BLaER1 treated with 17β-estradiol and CSF1 and Interleukin-3, amounts not matched to agents 10 nM and 100 nM (cell line): ENCODE results near the gene ANKMY1.
A peak's percentile ranks its signal among the peaks of the same experiment; 100 is the strongest.

Experiments
- H3K27ac ChIP-seq, 11 experiments: shearing (Covaris generic); formaldehyde crosslinking; 2 replicates each; pipeline ENCODE4 v1.8.1; 2022
- H3K27me3 ChIP-seq, 11 experiments: shearing (Covaris generic); formaldehyde crosslinking; 2 replicates each; pipeline ENCODE4 v1.8.1; 2022
- H3K36me3 ChIP-seq, 11 experiments: shearing (Covaris generic); formaldehyde crosslinking; 2 replicates each; pipeline ENCODE4 v1.8.1; 2022
- H3K4me1 ChIP-seq, 10 experiments: shearing (Covaris generic); formaldehyde crosslinking; 2 replicates each; pipeline ENCODE4 v1.8.1; 2022
- H3K4me2 ChIP-seq, 11 experiments: shearing (Covaris generic); formaldehyde crosslinking; 2 replicates each; pipeline ENCODE4 v1.8.1; 2022
- H3K4me3 ChIP-seq, 10 experiments: shearing (Covaris generic); formaldehyde crosslinking; 2 replicates each; pipeline ENCODE4 v1.8.1; 2022
- H3K9ac ChIP-seq, 11 experiments: shearing (Covaris generic); formaldehyde crosslinking; 2 replicates each; pipeline ENCODE4 v1.8.1; 2022
- H3K9me3 ChIP-seq, 11 experiments: shearing (Covaris generic); formaldehyde crosslinking; replicated peaks in 1 of 11; 2 replicates each; pipeline ENCODE4 v1.8.1; 2022
- H4K20me1 ChIP-seq, 11 experiments: shearing (Covaris generic); formaldehyde crosslinking; 2 replicates each; pipeline ENCODE4 v1.8.1; 2022
- Cebpa-rat ChIP-seq, 11 experiments: shearing (Covaris generic); IDR thresholded peaks; 2 replicates each; pipeline ENCODE4 v1.8.1; 2022

ANKMY1 gene

DNA sequence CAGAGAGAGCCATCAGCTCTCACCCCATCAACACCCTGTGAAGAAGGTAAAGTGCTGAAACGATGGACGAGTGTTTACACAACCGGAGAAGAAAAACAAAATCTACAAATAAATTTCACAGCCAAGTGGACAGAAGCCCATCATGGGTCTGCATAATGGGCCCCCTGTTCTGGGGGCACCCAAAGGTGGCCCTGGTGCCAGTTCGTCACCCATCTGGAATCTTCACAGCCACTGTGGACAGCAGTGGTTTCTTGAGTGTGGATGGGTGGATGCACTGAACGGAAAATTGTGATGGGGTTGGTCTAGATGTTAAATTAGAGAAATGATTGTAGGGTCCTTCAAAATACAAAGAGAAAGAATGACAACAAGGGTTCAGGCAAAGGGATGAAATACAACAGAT, 38.8 kb downstream of the ANKMY1 start:
- Histone ChIP-seq H4K20me1 (peaks cover 0 to 16% (median 0%) of the 10 kb centered on the region in 11 experiments; a peak in 8 of 22 replicates), H3K9ac (no peak overlapping the region), H3K4me2 (no peak overlapping the region), H3K9me3 (peaks cover 26 to 51% (median 38%) of the 10 kb centered on the region in 11 experiments), H3K27ac (no peak overlapping the region), H3K4me1 (peaks cover 8 to 12% (median 10%) of the 10 kb centered on the region in 10 experiments), H3K27me3 (no peaks in the 10 kb centered on the region), H3K36me3 (peaks cover 37 to 75% (median 69%) of the 10 kb centered on the region in 11 experiments), H3K4me3 (no peak overlapping the region)
- no peak for TF ChIP-seq Cebpa-rat (IDR thresholded peaks at IDR 0.05)

DNA sequence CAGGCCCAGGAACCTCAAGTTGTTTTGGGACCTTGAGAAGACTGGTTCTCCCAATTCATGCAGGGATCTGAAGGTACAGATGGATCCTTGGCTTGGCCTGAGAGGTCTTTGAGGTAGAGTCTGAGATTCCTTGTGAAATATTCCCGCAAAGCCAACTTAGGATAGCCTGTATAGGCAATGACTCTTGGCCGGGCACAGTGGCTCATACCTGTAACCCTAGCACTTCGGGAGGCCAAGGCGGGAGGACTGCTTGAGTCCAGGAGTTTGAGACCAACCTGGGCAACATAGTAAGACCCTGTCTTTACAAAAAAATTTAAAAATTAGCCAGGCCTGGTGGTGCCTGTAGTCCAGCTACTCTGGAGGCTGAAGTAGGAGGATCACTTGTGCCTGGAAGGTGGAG, 40.4 kb downstream of the ANKMY1 start:
- peaks cover 21 to 71% (median 65%) of the 10 kb centered on the region in 11 experiments for H3K36me3 ChIP-seq
- H3K9me3 ChIP-seq, result peaks cover 10 to 34% (median 22%) of the 10 kb centered on the region in 11 experiments
- peaks cover 10 to 19% (median 16%) of the 10 kb centered on the region in 10 experiments for H3K4me1 ChIP-seq
- peaks cover 0 to 32% (median 13%) of the 10 kb centered on the region in 11 experiments; a peak in 13 of 22 replicates for H4K20me1 ChIP-seq
- H3K27ac ChIP-seq, result no peak overlapping the region
- H3K9ac ChIP-seq, result no peak overlapping the region
- no peak for TF ChIP-seq Cebpa-rat (IDR thresholded peaks at IDR 0.05)
- H3K4me2 ChIP-seq, result no peak overlapping the region
- H3K27me3 ChIP-seq, result no peaks in the 10 kb centered on the region
- H3K4me3 ChIP-seq, result no peak overlapping the region

- Histone ChIP-seq H3K27me3 (no peaks in the 10 kb centered on the region), H4K20me1 (peaks cover 0 to 35% (median 13%) of the 10 kb centered on the region in 11 experiments; a peak in 13 of 22 replicates), H3K4me3 (no peak overlapping the region), H3K36me3 (peaks cover 20 to 66% (median 60%) of the 10 kb centered on the region in 11 experiments), H3K4me1 (peaks cover 10 to 19% (median 16%) of the 10 kb centered on the region in 10 experiments), H3K4me2 (peak overlapping the region; percentile 8 to 75 (median 42); a peak in 16 of 22 replicates), H3K9me3 (peaks cover 0 to 15% (median 3%) of the 10 kb centered on the region in 11 experiments; a peak in 9 of 22 replicates), H3K27ac (peak overlapping the region in 7 of 11 experiments; percentile 4 to 72 (median 19); a peak in 8 of 22 replicates), H3K9ac (peak overlapping the region in 3 of 11 experiments; percentile 28 to 50 (median 46); a peak in 4 of 22 replicates)
- no peak for TF ChIP-seq Cebpa-rat (IDR thresholded peaks at IDR 0.05)
These were observed 43.2 kb downstream of the ANKMY1 start for GRCh38 chr2:240514631-240515030.

DNA sequence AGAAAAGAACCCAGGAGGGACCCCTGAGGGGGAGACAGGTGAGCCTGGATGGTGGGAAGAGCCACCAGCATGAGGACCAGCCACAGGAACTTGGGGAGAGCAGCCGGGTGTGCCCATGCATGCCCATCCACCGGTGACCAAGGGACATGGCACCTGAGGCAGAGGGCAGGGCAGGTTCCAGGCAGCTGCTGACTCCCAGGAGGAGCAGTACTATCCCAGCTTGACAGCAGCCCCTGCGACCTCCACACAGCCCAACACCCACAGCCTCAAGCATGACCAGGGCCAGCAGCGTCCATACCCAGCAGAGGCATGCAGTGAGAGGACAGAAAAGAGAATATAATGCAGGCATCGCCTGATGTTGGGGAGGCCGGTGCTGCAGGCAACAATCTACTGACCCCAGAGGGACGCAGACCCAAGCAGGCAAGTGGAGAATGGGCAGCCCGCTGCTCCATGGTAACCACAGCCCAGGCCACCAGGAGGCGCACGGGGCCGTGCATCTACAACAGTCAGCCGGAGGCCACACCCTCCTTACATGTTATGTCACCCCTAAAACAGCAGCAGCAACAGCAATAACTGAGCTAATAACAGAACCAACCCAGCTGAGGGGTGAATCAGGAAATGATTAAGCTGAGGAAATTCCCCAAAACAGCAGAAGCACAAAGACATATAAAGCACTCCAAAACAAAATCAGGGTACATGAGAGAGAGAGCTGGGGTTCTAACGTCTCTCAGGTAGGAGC, 44.1 kb downstream of the ANKMY1 start:
- H3K9ac ChIP-seq, result peak overlapping the region in 5 of 11 experiments; percentile 14 to 50 (median 28); a peak in 7 of 22 replicates
- peaks cover 0 to 6% (median 0%) of the 10 kb centered on the region in 11 experiments; a peak in 5 of 22 replicates for H3K9me3 ChIP-seq
- H3K4me3 ChIP-seq, result no peak overlapping the region
- no peaks in the 10 kb centered on the region for H3K27me3 ChIP-seq
- H3K4me1 ChIP-seq, result peaks cover 10 to 19% (median 16%) of the 10 kb centered on the region in 10 experiments
- H3K36me3 ChIP-seq, result peaks cover 24 to 66% (median 59%) of the 10 kb centered on the region in 11 experiments
- H4K20me1 ChIP-seq, result peaks cover 0 to 35% (median 13%) of the 10 kb centered on the region in 11 experiments; a peak in 13 of 22 replicates
- H3K4me2 ChIP-seq, result peak overlapping the region; percentile 8 to 75 (median 42); a peak in 20 of 22 replicates
- H3K27ac ChIP-seq, result peak overlapping the region in 6 of 11 experiments; percentile 19 to 72 (median 52); a peak in 10 of 22 replicates
- no peak for TF ChIP-seq Cebpa-rat (IDR thresholded peaks at IDR 0.05)

- TF ChIP-seq Cebpa-rat (IDR thresholded peaks at IDR 0.05), result no peak
- Histone ChIP-seq H3K9me3 (no peaks in the 10 kb centered on the region), H4K20me1 (peaks cover 0 to 36% (median 13%) of the 10 kb centered on the region in 11 experiments; a peak in 13 of 22 replicates), H3K9ac (peak overlapping the region in 4 of 11 experiments; percentile 8 to 34 (median 16); a peak in 4 of 22 replicates), H3K4me1 (peaks cover 10 to 19% (median 16%) of the 10 kb centered on the region in 10 experiments), H3K36me3 (peaks cover 24 to 66% (median 57%) of the 10 kb centered on the region in 11 experiments), H3K4me3 (no peak overlapping the region), H3K27ac (peak overlapping the region in 4 of 11 experiments; percentile 4 to 72 (median 22); a peak in 3 of 22 replicates), H3K4me2 (peak overlapping the region in 1 of 11 experiments; percentile 75; a peak in 1 of 22 replicates), H3K27me3 (no peaks in the 10 kb centered on the region)
These were observed 44.9 kb downstream of the ANKMY1 start for GRCh38 chr2:240512666-240513535.

DNA sequence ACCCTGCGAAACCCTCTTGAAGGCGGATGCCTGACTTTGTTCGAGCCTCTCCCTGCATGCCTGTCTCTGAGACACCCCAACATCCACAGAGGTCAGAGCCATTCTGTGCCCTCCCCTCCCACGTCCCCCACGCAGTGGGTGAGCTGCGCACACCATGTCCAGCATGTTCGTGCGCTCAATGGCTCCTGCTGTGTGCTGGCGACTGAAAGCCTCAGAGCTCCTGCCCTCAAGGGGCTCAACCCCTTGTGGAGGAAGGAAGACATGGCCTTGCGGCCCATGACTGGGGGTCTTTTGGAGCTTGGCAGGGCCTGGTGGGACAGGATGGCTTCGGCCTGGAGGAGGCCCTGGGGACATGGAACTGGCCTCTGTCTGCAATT, 45.7 kb downstream of the ANKMY1 start:
- TF ChIP-seq Cebpa-rat (IDR thresholded peaks at IDR 0.05), result no peak
- no peak overlapping the region for H3K4me2 ChIP-seq
- H3K4me1 ChIP-seq, result peaks cover 10 to 19% (median 16%) of the 10 kb centered on the region in 10 experiments

GRCh38 chr2:240511351-240512108, 46.3 kb downstream of the ANKMY1 start:
- Histone ChIP-seq H3K27me3 (no peaks in the 10 kb centered on the region), H3K4me2 (no peak overlapping the region), H3K9ac (no peak overlapping the region), H3K36me3 (peaks cover 24 to 63% (median 52%) of the 10 kb centered on the region in 11 experiments), H3K27ac (no peak overlapping the region), H3K4me3 (no peak overlapping the region), H3K4me1 (peaks cover 10 to 19% (median 16%) of the 10 kb centered on the region in 10 experiments), H4K20me1 (peaks cover 0 to 40% (median 13%) of the 10 kb centered on the region in 11 experiments; a peak in 13 of 22 replicates), H3K9me3 (no peaks in the 10 kb centered on the region)
- TF ChIP-seq Cebpa-rat (IDR thresholded peaks at IDR 0.05), result no peak

More for the DNA sequence above, 45.7 kb downstream of the ANKMY1 start:
- Histone ChIP-seq H3K27me3 (no peaks in the 10 kb centered on the region), H3K27ac (no peak overlapping the region), H3K9me3 (no peaks in the 10 kb centered on the region), H4K20me1 (peaks cover 0 to 40% (median 13%) of the 10 kb centered on the region in 11 experiments; a peak in 13 of 22 replicates), H3K36me3 (peaks cover 24 to 63% (median 53%) of the 10 kb centered on the region in 11 experiments), H3K9ac (no peak overlapping the region), H3K4me3 (no peak overlapping the region)
